Measurements from ENCODE around the gene MYO1F.
A peak's percentile ranks its signal among the peaks of the same experiment; 100 is the strongest.
"Not testable (repeated sequence)": the region's sequence is repeated elsewhere in the genome, so short reads cannot be mapped to it uniquely, and the experiment has no call there.

The MYO1F gene

GRCh38 chr19:8561075-8561764 lies 16.0 kb downstream of the MYO1F start:
- DNase-seq: no peak

GRCh38 chr19:8558325-8558724 lies 18.9 kb downstream of the MYO1F start:
- no peak for DNase-seq

- no peak for DNase-seq
Observed at GRCh38 chr19:8557642-8558238, 19.5 kb downstream of the MYO1F start.

- DNase-seq: not testable (repeated sequence)
Observed at GRCh38 chr19:8553729-8554128, 23.5 kb downstream of the MYO1F start.

GRCh38 chr19:8552810-8553209 lies 24.4 kb downstream of the MYO1F start:
- DNase-seq: no peak

- no peak for DNase-seq
Observed at GRCh38 chr19:8550070-8550469, 27.2 kb downstream of the MYO1F start.

- no peak for DNase-seq
Observed at GRCh38 chr19:8545743-8546142, 31.5 kb downstream of the MYO1F start.

- DNase-seq: no peak
Observed at GRCh38 chr19:8544168-8544567, 33.1 kb downstream of the MYO1F start.

GRCh38 chr19:8539621-8540149 lies 37.6 kb downstream of the MYO1F start:
- no peak for DNase-seq

- no peak for DNase-seq
Observed at GRCh38 chr19:8537099-8537498, 40.1 kb downstream of the MYO1F start.

- DNase-seq: no peak
Observed at GRCh38 chr19:8536282-8536681, 41.0 kb downstream of the MYO1F start.

- no peak for DNase-seq
Observed at GRCh38 chr19:8532225-8532624, 45.0 kb downstream of the MYO1F start.

- no peak for DNase-seq
Observed at GRCh38 chr19:8531470-8531869, 45.8 kb downstream of the MYO1F start.

GRCh38 chr19:8530061-8530679 lies 47.1 kb downstream of the MYO1F start:
- no peak for DNase-seq

- DNase-seq: no peak
Observed at GRCh38 chr19:8529369-8530006, 47.8 kb downstream of the MYO1F start.

GRCh38 chr19:8528500-8528899 lies 48.7 kb downstream of the MYO1F start:
- DNase-seq: no peak

- no peak for DNase-seq
Observed at GRCh38 chr19:8526345-8527091, 50.7 kb downstream of the MYO1F start.

- DNase-seq: no peak
Observed at GRCh38 chr19:8525401-8525684, 51.9 kb downstream of the MYO1F start.

GRCh38 chr19:8519388-8519787 lies 57.9 kb downstream of the MYO1F start:
- no peak for DNase-seq

GRCh38 chr19:8518536-8518935 lies 58.7 kb downstream of the MYO1F start:
- DNase-seq: no peak

- peak; percentile 68 for DNase-seq
Observed at GRCh38 chr19:8517551-8518442, 59.4 kb downstream of the MYO1F start.

GRCh38 chr19:8515317-8515716 lies 61.9 kb downstream of the MYO1F start:
- DNase-seq: peak; percentile 66

Measured in activated gamma-delta T cell treated with Interleukin-2 at 50 U/mL for 16 hours (primary cell).